DND-41 (cell line): ENCODE measurements around the gene UBE2D2.

ENCODE experiments used
- EZH2 ChIP-seq: IDR thresholded peaks from 3 replicates; pipeline ENCODE4 v1.6.1; 2012; ENCODE audit warnings: borderline replicate concordance, low read depth, mild to moderate bottlenecking, moderate library complexity, low read length, inconsistent platforms; ENCODE audit not compliant: severe bottlenecking
- TF ChIP-seq, protein P1 (sequence below): IDR thresholded peaks from 2 replicates; pipeline ENCODE4 v1.5.1; 2012; ENCODE audit warnings: borderline replicate concordance, low read length, moderate library complexity, mild to moderate bottlenecking; ENCODE audit not compliant: poor library complexity, severe bottlenecking; ENCODE audit errors: extremely low read depth

- no peak for TF ChIP-seq EZH2
- TF ChIP-seq, protein P1, sequence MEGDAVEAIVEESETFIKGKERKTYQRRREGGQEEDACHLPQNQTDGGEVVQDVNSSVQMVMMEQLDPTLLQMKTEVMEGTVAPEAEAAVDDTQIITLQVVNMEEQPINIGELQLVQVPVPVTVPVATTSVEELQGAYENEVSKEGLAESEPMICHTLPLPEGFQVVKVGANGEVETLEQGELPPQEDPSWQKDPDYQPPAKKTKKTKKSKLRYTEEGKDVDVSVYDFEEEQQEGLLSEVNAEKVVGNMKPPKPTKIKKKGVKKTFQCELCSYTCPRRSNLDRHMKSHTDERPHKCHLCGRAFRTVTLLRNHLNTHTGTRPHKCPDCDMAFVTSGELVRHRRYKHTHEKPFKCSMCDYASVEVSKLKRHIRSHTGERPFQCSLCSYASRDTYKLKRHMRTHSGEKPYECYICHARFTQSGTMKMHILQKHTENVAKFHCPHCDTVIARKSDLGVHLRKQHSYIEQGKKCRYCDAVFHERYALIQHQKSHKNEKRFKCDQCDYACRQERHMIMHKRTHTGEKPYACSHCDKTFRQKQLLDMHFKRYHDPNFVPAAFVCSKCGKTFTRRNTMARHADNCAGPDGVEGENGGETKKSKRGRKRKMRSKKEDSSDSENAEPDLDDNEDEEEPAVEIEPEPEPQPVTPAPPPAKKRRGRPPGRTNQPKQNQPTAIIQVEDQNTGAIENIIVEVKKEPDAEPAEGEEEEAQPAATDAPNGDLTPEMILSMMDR = peak; percentile 41
Observed at GRCh38 chr5:139649082-139649991, 88.2 kb downstream of the UBE2D2 start.
